GM12873 (cell line): ENCODE measurements around the gene SYCE1L.

Experiments
- TF ChIP-seq, protein P1 (sequence below): IDR thresholded peaks from 2 replicates; pipeline ENCODE4 v1.5.1; 2012; ENCODE audit warnings: low read depth, mild to moderate bottlenecking, moderate library complexity, low read length, control low read depth; ENCODE audit not compliant: insufficient read depth; ENCODE audit errors: missing control alignments

SYCE1L gene

DNA sequence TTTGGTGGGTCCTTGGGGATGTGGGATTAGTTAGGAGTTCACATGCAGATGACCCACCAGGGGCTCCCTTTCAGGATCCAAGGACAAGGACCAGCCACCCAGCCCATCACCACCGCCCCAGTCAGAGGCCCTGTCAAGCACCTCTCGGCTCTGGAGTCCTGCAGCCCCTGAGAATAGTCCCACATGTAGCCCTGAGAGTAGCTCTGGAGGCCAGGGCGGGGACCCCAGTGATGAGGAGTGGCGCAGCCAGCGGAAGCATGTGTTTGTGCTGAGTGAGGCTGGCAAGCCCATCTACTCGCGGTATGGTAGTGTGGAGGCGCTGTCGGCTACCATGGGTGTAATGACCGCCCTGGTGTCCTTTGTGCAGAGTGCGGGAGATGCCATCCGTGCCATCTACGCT, 5.8 kb upstream of the SYCE1L start:
- TF ChIP-seq, protein P1, sequence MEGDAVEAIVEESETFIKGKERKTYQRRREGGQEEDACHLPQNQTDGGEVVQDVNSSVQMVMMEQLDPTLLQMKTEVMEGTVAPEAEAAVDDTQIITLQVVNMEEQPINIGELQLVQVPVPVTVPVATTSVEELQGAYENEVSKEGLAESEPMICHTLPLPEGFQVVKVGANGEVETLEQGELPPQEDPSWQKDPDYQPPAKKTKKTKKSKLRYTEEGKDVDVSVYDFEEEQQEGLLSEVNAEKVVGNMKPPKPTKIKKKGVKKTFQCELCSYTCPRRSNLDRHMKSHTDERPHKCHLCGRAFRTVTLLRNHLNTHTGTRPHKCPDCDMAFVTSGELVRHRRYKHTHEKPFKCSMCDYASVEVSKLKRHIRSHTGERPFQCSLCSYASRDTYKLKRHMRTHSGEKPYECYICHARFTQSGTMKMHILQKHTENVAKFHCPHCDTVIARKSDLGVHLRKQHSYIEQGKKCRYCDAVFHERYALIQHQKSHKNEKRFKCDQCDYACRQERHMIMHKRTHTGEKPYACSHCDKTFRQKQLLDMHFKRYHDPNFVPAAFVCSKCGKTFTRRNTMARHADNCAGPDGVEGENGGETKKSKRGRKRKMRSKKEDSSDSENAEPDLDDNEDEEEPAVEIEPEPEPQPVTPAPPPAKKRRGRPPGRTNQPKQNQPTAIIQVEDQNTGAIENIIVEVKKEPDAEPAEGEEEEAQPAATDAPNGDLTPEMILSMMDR: no peak

DNA sequence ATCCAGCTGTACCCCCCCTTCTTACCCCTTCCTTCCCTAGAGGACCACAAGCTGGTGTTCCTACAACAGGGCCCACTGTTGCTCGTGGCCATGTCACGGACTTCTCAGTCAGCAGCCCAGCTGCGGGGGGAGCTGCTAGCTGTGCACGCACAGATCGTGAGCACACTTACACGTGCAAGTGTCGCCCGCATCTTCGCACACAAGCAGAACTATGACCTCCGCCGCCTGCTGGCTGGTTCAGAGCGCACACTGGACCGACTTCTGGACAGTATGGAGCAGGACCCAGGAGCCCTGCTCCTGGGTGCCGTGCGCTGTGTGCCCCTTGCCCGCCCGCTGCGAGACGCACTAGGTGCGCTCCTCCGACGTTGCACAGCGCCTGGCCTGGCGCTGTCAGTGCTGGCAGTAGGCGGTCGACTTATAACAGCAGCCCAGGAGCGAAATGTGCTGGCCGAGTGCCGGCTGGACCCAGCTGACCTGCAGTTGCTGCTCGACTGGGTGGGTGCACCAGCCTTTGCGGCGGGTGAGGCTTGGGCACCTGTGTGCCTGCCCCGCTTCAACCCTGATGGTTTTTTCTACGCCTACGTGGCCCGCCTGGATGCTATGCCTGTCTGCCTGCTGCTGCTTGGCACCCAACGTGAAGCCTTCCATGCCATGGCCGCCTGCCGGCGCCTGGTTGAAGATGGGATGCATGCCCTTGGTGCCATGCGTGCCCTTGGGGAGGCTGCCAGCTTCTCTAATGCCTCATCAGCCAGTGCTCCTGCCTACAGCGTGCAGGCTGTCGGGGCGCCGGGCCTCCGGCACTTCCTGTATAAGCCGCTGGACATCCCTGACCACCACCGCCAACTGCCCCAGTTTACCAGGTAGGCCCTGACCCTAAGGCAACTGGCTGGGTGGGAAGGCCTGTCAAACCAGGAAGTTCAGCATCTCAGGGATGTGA, 4.6 kb upstream of the SYCE1L start:
- TF ChIP-seq, protein P1: no peak

- TF ChIP-seq, protein P1: no peak
Observed at GRCh38 chr16:77195411-77195810, 3.8 kb upstream of the SYCE1L start.

GRCh38 chr16:77197747-77198146, 1.5 kb upstream of the SYCE1L start:
- TF ChIP-seq, protein P1: no peak

- TF ChIP-seq, protein P1: no peak
Observed at GRCh38 chr16:77206533-77206932, 7.3 kb downstream of the SYCE1L start.

DNA sequence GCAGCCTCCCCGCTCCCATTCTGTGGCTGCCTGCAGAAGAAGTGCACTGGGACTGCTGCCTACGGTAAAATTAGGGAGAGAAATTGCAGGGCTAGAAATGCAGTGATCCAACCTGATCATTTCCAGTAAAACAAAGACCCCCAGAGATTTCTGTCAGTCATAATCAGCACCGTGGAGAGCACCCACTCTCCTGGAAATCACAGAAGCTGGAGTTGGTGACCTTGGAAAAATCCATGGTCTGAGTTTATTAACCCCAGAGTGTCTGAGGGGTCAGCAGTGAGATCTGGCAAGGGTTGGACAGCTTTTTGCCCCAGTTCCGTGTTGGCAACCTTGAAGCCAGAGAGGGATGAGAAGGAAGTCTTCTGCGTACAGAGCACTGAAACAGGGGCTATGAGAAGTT, 7.8 kb downstream of the SYCE1L start:
- TF ChIP-seq, protein P1: no peak

GRCh38 chr16:77208382-77208781, 9.2 kb downstream of the SYCE1L start:
- TF ChIP-seq, protein P1: no peak
